ENCODE data around the gene ZNF385D. TPM values are rescaled to one million over a fixed set of nuclear protein-coding genes. Genes with fewer than 3 reads are reported as not detected.

ZNF385D gene
- total and polyA plus RNA-seq, 2 experiments from 2014 or later, result 2.7 to 12.3 TPM

DNA sequence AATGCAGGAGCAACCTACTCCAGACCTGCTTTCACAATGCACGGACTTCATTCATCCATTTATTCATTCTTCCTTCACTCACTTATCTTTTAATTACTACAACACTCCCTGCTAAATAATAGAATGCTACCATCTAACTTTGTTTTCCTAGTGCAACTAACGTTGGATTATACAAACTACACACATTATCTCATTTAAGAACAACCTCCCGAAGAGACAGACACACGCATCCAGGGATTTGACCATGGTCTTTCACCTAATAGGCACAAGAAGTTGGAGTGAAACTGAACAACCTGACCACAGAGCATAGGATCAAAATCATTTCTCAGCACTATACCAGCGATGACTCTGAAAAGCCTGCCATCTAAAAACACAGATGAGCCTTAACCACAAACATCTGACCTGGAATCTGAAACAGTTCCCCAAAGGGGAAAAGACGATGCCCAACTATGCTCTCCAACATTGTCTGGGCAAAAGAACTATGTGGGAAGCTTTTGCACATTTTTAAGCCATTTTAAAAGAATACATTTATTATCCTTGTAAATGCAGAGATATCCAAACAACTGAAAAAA is 21.0 kb downstream of the ZNF385D start (continued):
- TF ChIP-seq, protein P1, sequence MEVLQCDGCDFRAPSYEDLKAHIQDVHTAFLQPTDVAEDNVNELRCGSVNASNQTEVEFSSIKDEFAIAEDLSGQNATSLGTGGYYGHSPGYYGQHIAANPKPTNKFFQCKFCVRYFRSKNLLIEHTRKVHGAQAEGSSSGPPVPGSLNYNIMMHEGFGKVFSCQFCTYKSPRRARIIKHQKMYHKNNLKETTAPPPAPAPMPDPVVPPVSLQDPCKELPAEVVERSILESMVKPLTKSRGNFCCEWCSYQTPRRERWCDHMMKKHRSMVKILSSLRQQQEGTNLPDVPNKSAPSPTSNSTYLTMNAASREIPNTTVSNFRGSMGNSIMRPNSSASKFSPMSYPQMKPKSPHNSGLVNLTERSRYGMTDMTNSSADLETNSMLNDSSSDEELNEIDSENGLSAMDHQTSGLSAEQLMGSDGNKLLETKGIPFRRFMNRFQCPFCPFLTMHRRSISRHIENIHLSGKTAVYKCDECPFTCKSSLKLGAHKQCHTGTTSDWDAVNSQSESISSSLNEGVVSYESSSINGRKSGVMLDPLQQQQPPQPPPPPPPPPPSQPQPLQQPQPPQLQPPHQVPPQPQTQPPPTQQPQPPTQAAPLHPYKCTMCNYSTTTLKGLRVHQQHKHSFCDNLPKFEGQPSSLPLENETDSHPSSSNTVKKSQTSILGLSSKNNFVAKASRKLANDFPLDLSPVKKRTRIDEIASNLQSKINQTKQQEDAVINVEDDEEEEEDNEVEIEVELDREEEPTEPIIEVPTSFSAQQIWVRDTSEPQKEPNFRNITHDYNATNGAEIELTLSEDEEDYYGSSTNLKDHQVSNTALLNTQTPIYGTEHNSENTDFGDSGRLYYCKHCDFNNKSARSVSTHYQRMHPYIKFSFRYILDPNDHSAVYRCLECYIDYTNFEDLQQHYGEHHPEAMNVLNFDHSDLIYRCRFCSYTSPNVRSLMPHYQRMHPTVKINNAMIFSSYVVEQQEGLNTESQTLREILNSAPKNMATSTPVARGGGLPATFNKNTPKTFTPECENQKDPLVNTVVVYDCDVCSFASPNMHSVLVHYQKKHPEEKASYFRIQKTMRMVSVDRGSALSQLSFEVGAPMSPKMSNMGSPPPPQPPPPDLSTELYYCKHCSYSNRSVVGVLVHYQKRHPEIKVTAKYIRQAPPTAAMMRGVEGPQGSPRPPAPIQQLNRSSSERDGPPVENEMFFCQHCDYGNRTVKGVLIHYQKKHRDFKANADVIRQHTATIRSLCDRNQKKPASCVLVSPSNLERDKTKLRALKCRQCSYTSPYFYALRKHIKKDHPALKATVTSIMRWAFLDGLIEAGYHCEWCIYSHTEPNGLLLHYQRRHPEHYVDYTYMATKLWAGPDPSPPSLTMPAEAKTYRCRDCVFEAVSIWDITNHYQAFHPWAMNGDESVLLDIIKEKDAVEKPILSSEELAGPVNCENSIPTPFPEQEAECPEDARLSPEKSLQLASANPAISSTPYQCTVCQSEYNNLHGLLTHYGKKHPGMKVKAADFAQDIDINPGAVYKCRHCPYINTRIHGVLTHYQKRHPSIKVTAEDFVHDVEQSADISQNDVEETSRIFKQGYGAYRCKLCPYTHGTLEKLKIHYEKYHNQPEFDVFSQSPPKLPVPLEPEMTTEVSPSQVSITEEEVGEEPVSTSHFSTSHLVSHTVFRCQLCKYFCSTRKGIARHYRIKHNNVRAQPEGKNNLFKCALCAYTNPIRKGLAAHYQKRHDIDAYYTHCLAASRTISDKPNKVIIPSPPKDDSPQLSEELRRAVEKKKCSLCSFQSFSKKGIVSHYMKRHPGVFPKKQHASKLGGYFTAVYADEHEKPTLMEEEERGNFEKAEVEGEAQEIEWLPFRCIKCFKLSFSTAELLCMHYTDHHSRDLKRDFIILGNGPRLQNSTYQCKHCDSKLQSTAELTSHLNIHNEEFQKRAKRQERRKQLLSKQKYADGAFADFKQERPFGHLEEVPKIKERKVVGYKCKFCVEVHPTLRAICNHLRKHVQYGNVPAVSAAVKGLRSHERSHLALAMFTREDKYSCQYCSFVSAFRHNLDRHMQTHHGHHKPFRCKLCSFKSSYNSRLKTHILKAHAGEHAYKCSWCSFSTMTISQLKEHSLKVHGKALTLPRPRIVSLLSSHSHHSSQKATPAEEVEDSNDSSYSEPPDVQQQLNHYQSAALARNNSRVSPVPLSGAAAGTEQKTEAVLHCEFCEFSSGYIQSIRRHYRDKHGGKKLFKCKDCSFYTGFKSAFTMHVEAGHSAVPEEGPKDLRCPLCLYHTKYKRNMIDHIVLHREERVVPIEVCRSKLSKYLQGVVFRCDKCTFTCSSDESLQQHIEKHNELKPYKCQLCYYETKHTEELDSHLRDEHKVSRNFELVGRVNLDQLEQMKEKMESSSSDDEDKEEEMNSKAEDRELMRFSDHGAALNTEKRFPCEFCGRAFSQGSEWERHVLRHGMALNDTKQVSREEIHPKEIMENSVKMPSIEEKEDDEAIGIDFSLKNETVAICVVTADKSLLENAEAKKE (CRISPR knock-in tag; IDR thresholded peaks at IDR 0.05), result no peak
- TF ChIP-seq, protein P2, sequence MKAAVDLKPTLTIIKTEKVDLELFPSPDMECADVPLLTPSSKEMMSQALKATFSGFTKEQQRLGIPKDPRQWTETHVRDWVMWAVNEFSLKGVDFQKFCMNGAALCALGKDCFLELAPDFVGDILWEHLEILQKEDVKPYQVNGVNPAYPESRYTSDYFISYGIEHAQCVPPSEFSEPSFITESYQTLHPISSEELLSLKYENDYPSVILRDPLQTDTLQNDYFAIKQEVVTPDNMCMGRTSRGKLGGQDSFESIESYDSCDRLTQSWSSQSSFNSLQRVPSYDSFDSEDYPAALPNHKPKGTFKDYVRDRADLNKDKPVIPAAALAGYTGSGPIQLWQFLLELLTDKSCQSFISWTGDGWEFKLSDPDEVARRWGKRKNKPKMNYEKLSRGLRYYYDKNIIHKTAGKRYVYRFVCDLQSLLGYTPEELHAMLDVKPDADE (IDR thresholded peaks at IDR 0.05), result no peak
- TF ChIP-seq JUNB (IDR thresholded peaks at IDR 0.05; ENCODE audit: unreplicated experiment) (no peak), EZH2 (IDR thresholded peaks at IDR 0.05; ENCODE audit: low read depth, unreplicated experiment) (no peak), ZNF114 (CRISPR knock-in tag; IDR thresholded peaks at IDR 0.05) (no peak)

DNA sequence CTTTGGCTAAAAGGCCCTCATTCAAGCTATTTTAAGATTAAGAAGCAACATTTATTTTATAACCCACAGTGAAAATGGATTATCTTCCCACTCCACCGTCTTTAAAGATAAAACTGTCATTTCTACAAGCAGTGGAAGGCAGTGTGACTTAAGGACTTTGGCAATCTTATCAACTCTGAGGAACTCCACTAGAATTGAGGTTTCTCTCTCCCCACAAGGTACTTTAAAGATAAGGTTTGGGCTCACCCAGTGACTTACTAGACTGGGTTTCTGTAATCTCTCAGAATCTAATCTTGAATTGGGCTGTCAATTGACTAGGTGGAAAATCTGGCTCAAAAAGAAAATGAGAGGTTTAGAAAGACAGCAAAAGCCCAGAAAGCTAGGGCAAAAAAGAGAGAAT is 21.7 kb downstream of the ZNF385D start:
- H3F3A ChIP-seq (replicated peaks; ENCODE audit: low read depth), result no peaks in the 10 kb centered on the region
- H3K9me2 ChIP-seq (ENCODE audit: insufficient read depth), result 0 out of 2 replicates have a peak, but pooled peaks cover 3% of the 10 kb centered on the region
- Mint-ChIP-seq H3K4me1 (no peaks in the 10 kb centered on the region), H3K27me3 (ENCODE audit: insufficient read depth, low read depth, poor library complexity) (no peaks in the 10 kb centered on the region), H3K4me3 (no peak overlapping the region), H3K36me3 (ENCODE audit: low read depth) (peaks cover 3% of the 10 kb centered on the region; the same call in 1 of the 3 replicates), H3K27ac (no peak overlapping the region), H3K9me3 (no peaks in the 10 kb centered on the region; the same call in 2 of the 3 replicates)
- H3K27ac ChIP-seq (ENCODE audit: low read depth), result no peak overlapping the region
- no peaks in the 10 kb centered on the region for H3K36me3 ChIP-seq (ENCODE audit: insufficient read depth)
- H3K79me2 ChIP-seq (replicated peaks; ENCODE audit: insufficient read depth), result no peaks in the 10 kb centered on the region
- H4K20me1 ChIP-seq (replicated peaks; ENCODE audit: insufficient read depth), result no peaks in the 10 kb centered on the region
- H3K4me2 ChIP-seq, result no peak overlapping the region
- no peaks in the 10 kb centered on the region for H3K27me3 ChIP-seq (ENCODE audit: insufficient read depth)
- H3K4me3 ChIP-seq, result no peak overlapping the region
- no peak for DNase-seq (ENCODE audit: low spot score)
- no peak overlapping the region for H2AFZ ChIP-seq
- no peak for ATAC-seq
- H3K4me1 ChIP-seq (ENCODE audit: insufficient read depth), result no peaks in the 10 kb centered on the region
- TF ChIP-seq EZH2 (IDR thresholded peaks at IDR 0.05; ENCODE audit: low read depth, unreplicated experiment), result no peak
- TF ChIP-seq POLR2AphosphoS5 (IDR thresholded peaks at IDR 0.05; ENCODE audit: low read depth), result no peak
- TF ChIP-seq, protein P2 (IDR thresholded peaks at IDR 0.05), result no peak
- no peak for TF ChIP-seq STAT1 (IDR thresholded peaks at IDR 0.05; ENCODE audit: unreplicated experiment)
- TF ChIP-seq NANOG (IDR thresholded peaks at IDR 0.05; ENCODE audit: borderline replicate concordance), result no peak
- TF ChIP-seq CREB1 (CRISPR knock-in tag; IDR thresholded peaks at IDR 0.05; ENCODE audit: low read depth), result no peak
- TF ChIP-seq ZNF114 (CRISPR knock-in tag; IDR thresholded peaks at IDR 0.05), result no peak
- TF ChIP-seq, protein P3, sequence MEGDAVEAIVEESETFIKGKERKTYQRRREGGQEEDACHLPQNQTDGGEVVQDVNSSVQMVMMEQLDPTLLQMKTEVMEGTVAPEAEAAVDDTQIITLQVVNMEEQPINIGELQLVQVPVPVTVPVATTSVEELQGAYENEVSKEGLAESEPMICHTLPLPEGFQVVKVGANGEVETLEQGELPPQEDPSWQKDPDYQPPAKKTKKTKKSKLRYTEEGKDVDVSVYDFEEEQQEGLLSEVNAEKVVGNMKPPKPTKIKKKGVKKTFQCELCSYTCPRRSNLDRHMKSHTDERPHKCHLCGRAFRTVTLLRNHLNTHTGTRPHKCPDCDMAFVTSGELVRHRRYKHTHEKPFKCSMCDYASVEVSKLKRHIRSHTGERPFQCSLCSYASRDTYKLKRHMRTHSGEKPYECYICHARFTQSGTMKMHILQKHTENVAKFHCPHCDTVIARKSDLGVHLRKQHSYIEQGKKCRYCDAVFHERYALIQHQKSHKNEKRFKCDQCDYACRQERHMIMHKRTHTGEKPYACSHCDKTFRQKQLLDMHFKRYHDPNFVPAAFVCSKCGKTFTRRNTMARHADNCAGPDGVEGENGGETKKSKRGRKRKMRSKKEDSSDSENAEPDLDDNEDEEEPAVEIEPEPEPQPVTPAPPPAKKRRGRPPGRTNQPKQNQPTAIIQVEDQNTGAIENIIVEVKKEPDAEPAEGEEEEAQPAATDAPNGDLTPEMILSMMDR (conservative IDR thresholded peaks at IDR 0.05; ENCODE audit: low read depth in 2 of 2), result no peak
- TF ChIP-seq ZNF331 (CRISPR knock-in tag; IDR thresholded peaks at IDR 0.05; ENCODE audit: low read depth), result no peak

Measured in GM23338 (cell line).